WTC11 (cell line): ENCODE measurements around the gene WNK1. TPM values are rescaled to one million over a fixed set of nuclear protein-coding genes. Genes with fewer than 3 reads are reported as not detected.
"Not testable (repeated sequence)": the region's sequence is repeated elsewhere in the genome, so short reads cannot be mapped to it uniquely, and the experiment has no call there.

Experiments used
- ATAC-seq: fragments of 200-7000 bp; cut with Tn5 transposase; 2 replicates; pipeline ENCODE4 v1.10.0; 2021; ENCODE audit warnings: mild to moderate bottlenecking, moderate library complexity
- CTCF ChIA-PET: fragments of 300-600 bp; sonication (Branson Sonifier 250); formaldehyde crosslinking; loops from one replicate; lab custom pipeline; 2021; ENCODE audit warnings: antibody characterized with exemption; lab: Charles Lee
- POLR2A ChIA-PET: fragments of 350-600 bp; sonication (Branson Sonifier 250); formaldehyde crosslinking; loops from one replicate; lab custom pipeline; 2021; ENCODE audit warnings: antibody characterized with exemption; lab: Charles Lee
- DNase-seq: peaks from one replicate; pipeline ENCODE4 v3.0.0; 2021; ENCODE audit warnings: low spot score
- H3K27ac Mint-ChIP-seq: 2 replicates; pipeline ENCODE4 v1.8.0; 2021; ENCODE audit warnings: mixed read lengths
- H3K27me3 Mint-ChIP-seq: 2 replicates; pipeline ENCODE4 v1.8.0; 2021; ENCODE audit warnings: low read depth, mild to moderate bottlenecking, moderate library complexity, mixed read lengths
- H3K36me3 Mint-ChIP-seq: 2 replicates; pipeline ENCODE4 v1.8.0; 2021; ENCODE audit warnings: mixed read lengths
- H3K4me1 Mint-ChIP-seq: 2 replicates; pipeline ENCODE4 v1.8.0; 2022; ENCODE audit warnings: mixed read lengths
- H3K4me3 Mint-ChIP-seq: 2 replicates; pipeline ENCODE4 v1.8.0; 2021; ENCODE audit warnings: mild to moderate bottlenecking, moderate library complexity, mixed read lengths
- H3K9me3 Mint-ChIP-seq: 2 replicates; pipeline ENCODE4 v1.8.0; 2021; ENCODE audit warnings: mixed read lengths
- ETV6 ChIP-seq: sonication (generic); formaldehyde crosslinking; IDR thresholded peaks from 2 replicates; pipeline ENCODE4 v1.8.1; 2022; ENCODE audit warnings: mild to moderate bottlenecking, missing genetic modification reagents
- JAZF1 ChIP-seq: fragments of 250-450 bp; sonication (Bioruptor Pico); IDR thresholded peaks from 2 replicates; pipeline ENCODE4 v1.9.0; 2021; ENCODE audit warnings: moderate library complexity, mild to moderate bottlenecking, inconsistent platforms
- NFE2L1 ChIP-seq: sonication (generic); formaldehyde crosslinking; IDR thresholded peaks from 2 replicates; pipeline ENCODE4 v1.8.1; 2023; ENCODE audit warnings: missing genetic modification reagents
- NR3C1 ChIP-seq: sonication (generic); formaldehyde crosslinking; conservative IDR thresholded peaks from 2 replicates; pipeline ENCODE4 v1.8.1; 2023; ENCODE audit warnings: low read depth, mild to moderate bottlenecking, missing genetic modification reagents
- OVOL2 ChIP-seq: fragments of 250-450 bp; sonication (Bioruptor Pico); IDR thresholded peaks from 2 replicates; pipeline ENCODE4 v1.9.0; 2021; ENCODE audit warnings: mild to moderate bottlenecking, borderline replicate concordance
- PRRX2 ChIP-seq: fragments of 250-450 bp; sonication (Bioruptor Pico); IDR thresholded peaks from 2 replicates; pipeline ENCODE4 v1.8.0; 2021; ENCODE audit warnings: mild to moderate bottlenecking
- ZNF232 ChIP-seq: sonication (generic); formaldehyde crosslinking; IDR thresholded peaks from 2 replicates; pipeline ENCODE4 v1.8.0; 2022; ENCODE audit warnings: mild to moderate bottlenecking, missing genetic modification reagents
- ZNF416 ChIP-seq: fragments of 250-450 bp; sonication (Bioruptor Pico); IDR thresholded peaks from 2 replicates; pipeline ENCODE4 v1.9.0; 2021; ENCODE audit warnings: mild to moderate bottlenecking, inconsistent platforms
- ZNF423 ChIP-seq: fragments of 250-450 bp; sonication (Bioruptor Pico); IDR thresholded peaks from 2 replicates; pipeline ENCODE4 v2.1.2; 2022; ENCODE audit warnings: mild to moderate bottlenecking, moderate library complexity
- total RNA-seq: library from RNA; stranded (reverse); gene quantifications from 3 replicates; pipeline ENCODE4 v1.2.3, GENCODE V29; 2021
- TF ChIP-seq, protein P1 (sequence below): fragments of 200-600 bp; IDR thresholded peaks from 2 replicates; pipeline ENCODE4 v1.8.0; 2022; ENCODE audit warnings: antibody characterized with exemption
- TF ChIP-seq, protein P2 (sequence below): sonication (generic); formaldehyde crosslinking; IDR thresholded peaks from 2 replicates; pipeline ENCODE4 v1.8.1; 2023; ENCODE audit warnings: mild to moderate bottlenecking, missing genetic modification reagents, moderate library complexity
- TF ChIP-seq, protein P3 (sequence below): sonication (generic); formaldehyde crosslinking; IDR thresholded peaks from 2 replicates; pipeline ENCODE4 v1.8.0; 2023; ENCODE audit warnings: missing genetic modification reagents, mild to moderate bottlenecking, borderline replicate concordance
- TF ChIP-seq, protein P4 (sequence below): sonication (generic); formaldehyde crosslinking; IDR thresholded peaks from 2 replicates; pipeline ENCODE4 v1.8.0; 2022; ENCODE audit warnings: mild to moderate bottlenecking, missing genetic modification reagents
- TF ChIP-seq, protein P5 (sequence below): fragments of 250-450 bp; sonication (Bioruptor Pico); IDR thresholded peaks from 2 replicates; pipeline ENCODE4 v1.9.0; 2021; ENCODE audit warnings: moderate library complexity, mild to moderate bottlenecking, inconsistent platforms, borderline replicate concordance
- TF ChIP-seq, protein P6 (sequence below): fragments of 250-450 bp; sonication (Bioruptor Pico); IDR thresholded peaks from 2 replicates; pipeline ENCODE4 v1.9.0; 2021; ENCODE audit warnings: mild to moderate bottlenecking
- TF ChIP-seq, protein P7 (sequence below): sonication (generic); formaldehyde crosslinking; IDR thresholded peaks from 2 replicates; pipeline ENCODE4 v1.8.0; 2023; ENCODE audit warnings: mild to moderate bottlenecking, missing genetic modification reagents

Gene WNK1
- total RNA-seq, 1 experiment from 2014 or later, result 118 TPM

DNA sequence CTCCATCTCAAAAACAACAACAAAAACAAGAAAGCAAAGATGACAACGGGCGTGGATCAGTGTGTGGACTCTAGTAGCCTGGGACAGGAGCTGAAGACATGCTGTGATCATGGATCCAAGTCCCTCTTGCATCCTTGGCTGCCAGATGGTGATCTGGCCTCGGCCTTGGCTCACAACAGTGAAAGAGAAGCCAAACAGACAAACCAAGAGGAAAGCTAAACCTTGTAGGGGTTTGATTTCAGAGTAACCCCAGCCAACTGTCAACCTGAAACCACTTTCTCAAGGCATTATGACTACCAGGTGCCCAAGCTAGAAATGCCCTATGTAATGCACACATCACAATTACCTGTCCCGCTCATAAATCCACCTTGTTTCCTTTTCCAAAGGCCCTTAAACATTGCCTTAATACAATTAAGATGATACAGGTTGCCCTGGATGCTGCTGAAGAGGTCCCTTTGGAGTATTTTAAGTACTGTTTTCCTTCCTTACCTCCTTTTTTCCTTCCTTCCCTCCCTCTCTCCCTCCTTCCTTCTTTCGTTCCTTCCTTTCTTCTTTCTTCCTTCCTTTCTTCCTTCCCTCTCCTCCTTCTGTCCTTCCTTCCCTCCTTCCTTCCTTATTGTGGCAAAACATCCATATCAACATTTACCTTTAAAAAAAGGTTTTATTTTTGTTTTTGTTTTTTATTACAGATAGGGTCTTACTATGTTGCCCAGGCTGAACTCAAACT lies 47.7 kb upstream of the WNK1 start:
- POLR2A ChIA-PET, result no interaction called here
- no peaks in the 10 kb centered on the region for H3K27me3 Mint-ChIP-seq
- no peak for DNase-seq
- H3K27ac Mint-ChIP-seq, result no peak overlapping the region
- no peak overlapping the region for H3K4me3 Mint-ChIP-seq
- CTCF ChIA-PET, result no interaction called here
- H3K4me1 Mint-ChIP-seq, result peaks cover 14% of the 10 kb centered on the region
- TF ChIP-seq, protein P1, sequence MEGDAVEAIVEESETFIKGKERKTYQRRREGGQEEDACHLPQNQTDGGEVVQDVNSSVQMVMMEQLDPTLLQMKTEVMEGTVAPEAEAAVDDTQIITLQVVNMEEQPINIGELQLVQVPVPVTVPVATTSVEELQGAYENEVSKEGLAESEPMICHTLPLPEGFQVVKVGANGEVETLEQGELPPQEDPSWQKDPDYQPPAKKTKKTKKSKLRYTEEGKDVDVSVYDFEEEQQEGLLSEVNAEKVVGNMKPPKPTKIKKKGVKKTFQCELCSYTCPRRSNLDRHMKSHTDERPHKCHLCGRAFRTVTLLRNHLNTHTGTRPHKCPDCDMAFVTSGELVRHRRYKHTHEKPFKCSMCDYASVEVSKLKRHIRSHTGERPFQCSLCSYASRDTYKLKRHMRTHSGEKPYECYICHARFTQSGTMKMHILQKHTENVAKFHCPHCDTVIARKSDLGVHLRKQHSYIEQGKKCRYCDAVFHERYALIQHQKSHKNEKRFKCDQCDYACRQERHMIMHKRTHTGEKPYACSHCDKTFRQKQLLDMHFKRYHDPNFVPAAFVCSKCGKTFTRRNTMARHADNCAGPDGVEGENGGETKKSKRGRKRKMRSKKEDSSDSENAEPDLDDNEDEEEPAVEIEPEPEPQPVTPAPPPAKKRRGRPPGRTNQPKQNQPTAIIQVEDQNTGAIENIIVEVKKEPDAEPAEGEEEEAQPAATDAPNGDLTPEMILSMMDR, result no peak
- TF ChIP-seq ZNF423 (CRISPR knock-in tag), result no peak
- no peak for TF ChIP-seq NR3C1 (CRISPR knock-in tag)
- TF ChIP-seq, protein P2, sequence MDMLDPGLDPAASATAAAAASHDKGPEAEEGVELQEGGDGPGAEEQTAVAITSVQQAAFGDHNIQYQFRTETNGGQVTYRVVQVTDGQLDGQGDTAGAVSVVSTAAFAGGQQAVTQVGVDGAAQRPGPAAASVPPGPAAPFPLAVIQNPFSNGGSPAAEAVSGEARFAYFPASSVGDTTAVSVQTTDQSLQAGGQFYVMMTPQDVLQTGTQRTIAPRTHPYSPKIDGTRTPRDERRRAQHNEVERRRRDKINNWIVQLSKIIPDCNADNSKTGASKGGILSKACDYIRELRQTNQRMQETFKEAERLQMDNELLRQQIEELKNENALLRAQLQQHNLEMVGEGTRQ (CRISPR knock-in tag), result no peak
- TF ChIP-seq PRRX2, result no peak
- TF ChIP-seq, protein P3, sequence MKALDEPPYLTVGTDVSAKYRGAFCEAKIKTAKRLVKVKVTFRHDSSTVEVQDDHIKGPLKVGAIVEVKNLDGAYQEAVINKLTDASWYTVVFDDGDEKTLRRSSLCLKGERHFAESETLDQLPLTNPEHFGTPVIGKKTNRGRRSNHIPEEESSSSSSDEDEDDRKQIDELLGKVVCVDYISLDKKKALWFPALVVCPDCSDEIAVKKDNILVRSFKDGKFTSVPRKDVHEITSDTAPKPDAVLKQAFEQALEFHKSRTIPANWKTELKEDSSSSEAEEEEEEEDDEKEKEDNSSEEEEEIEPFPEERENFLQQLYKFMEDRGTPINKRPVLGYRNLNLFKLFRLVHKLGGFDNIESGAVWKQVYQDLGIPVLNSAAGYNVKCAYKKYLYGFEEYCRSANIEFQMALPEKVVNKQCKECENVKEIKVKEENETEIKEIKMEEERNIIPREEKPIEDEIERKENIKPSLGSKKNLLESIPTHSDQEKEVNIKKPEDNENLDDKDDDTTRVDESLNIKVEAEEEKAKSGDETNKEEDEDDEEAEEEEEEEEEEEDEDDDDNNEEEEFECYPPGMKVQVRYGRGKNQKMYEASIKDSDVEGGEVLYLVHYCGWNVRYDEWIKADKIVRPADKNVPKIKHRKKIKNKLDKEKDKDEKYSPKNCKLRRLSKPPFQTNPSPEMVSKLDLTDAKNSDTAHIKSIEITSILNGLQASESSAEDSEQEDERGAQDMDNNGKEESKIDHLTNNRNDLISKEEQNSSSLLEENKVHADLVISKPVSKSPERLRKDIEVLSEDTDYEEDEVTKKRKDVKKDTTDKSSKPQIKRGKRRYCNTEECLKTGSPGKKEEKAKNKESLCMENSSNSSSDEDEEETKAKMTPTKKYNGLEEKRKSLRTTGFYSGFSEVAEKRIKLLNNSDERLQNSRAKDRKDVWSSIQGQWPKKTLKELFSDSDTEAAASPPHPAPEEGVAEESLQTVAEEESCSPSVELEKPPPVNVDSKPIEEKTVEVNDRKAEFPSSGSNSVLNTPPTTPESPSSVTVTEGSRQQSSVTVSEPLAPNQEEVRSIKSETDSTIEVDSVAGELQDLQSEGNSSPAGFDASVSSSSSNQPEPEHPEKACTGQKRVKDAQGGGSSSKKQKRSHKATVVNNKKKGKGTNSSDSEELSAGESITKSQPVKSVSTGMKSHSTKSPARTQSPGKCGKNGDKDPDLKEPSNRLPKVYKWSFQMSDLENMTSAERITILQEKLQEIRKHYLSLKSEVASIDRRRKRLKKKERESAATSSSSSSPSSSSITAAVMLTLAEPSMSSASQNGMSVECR, result no peak
- TF ChIP-seq, protein P4, sequence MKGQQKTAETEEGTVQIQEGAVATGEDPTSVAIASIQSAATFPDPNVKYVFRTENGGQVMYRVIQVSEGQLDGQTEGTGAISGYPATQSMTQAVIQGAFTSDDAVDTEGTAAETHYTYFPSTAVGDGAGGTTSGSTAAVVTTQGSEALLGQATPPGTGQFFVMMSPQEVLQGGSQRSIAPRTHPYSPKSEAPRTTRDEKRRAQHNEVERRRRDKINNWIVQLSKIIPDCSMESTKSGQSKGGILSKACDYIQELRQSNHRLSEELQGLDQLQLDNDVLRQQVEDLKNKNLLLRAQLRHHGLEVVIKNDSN (CRISPR knock-in tag), result no peak
- TF ChIP-seq, protein P5, sequence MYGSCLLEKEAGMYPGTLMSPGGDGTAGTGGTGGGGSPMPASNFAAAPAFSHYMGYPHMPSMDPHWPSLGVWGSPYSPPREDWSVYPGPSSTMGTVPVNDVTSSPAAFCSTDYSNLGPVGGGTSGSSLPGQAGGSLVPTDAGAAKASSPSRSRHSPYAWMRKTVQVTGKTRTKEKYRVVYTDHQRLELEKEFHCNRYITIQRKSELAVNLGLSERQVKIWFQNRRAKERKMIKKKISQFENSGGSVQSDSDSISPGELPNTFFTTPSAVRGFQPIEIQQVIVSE (CRISPR knock-in tag), result no peak
- H3K36me3 Mint-ChIP-seq, result no peaks in the 10 kb centered on the region
- no peak for ATAC-seq
- H3K9me3 Mint-ChIP-seq, result peaks cover 6% of the 10 kb centered on the region

DNA sequence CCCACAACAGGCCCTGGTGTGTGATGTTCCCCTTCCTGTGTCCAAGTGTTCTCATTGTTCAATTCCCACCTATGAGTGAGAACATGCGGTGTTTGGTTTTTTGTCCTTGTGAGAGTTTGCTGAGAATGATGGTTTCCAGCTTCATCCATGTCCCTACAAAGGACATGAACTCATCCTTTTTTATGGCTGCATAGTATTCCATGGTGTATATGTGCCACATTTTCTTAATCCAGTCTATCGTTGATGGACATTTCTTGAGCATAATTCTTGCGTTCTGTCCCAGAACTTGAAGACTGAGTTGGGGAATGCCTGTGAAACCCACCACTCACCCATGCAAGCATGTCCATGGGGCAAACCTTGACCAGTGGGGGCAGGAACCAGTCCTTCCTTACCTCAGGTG lies 44.3 kb upstream of the WNK1 start:
- H3K4me3 Mint-ChIP-seq, ATAC-seq, H3K9me3 Mint-ChIP-seq, POLR2A ChIA-PET, DNase-seq, CTCF ChIA-PET, H3K27ac Mint-ChIP-seq, H3K27me3 Mint-ChIP-seq, H3K36me3 Mint-ChIP-seq: not testable (repeated sequence)
- peaks cover 10% of the 10 kb centered on the region for H3K4me1 Mint-ChIP-seq

DNA sequence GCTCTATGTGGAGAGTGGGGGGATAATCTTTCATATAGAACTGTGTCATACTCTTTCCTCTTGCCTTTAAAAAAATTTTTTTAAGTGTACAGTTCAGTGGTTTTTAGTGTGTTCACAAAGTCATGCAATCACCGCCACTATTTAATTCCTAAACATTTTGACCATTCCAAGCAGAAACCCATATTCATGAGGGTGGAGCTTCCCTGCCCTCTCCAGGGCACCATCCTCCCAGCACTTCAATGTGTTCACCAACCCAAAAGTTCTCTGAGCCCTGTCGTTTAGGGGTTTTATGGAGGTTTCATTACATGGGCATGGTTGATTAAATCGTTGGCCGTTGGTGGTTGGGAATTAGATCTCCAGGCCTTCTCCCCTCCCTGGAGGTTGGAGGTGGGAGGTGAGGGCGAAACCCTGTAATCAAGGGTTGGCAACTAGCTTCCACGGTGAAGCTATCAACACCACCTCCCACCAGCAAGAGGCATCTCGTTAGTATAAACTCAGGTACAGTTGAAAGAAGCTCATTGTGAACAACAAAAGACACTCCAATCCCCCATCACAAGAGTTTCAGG lies 42.8 kb upstream of the WNK1 start:
- ChIA-PET POLR2A (no interaction called here), CTCF (interaction anchor here (0.6 to 0.7 kb wide), 3 partner anchors 10 to 963 kb away, joined by 4 read pairs; partner anchors contain the start of gene RAD52)
- Mint-ChIP-seq H3K4me1 (peaks cover 15% of the 10 kb centered on the region), H3K27ac (no peak overlapping the region; the same call in 1 of the 2 replicates), H3K27me3 (no peaks in the 10 kb centered on the region), H3K4me3 (no peak overlapping the region), H3K9me3 (peaks cover 6% of the 10 kb centered on the region), H3K36me3 (no peaks in the 10 kb centered on the region)
- ATAC-seq (no peak), DNase-seq (no peak)
- TF ChIP-seq, protein P6, sequence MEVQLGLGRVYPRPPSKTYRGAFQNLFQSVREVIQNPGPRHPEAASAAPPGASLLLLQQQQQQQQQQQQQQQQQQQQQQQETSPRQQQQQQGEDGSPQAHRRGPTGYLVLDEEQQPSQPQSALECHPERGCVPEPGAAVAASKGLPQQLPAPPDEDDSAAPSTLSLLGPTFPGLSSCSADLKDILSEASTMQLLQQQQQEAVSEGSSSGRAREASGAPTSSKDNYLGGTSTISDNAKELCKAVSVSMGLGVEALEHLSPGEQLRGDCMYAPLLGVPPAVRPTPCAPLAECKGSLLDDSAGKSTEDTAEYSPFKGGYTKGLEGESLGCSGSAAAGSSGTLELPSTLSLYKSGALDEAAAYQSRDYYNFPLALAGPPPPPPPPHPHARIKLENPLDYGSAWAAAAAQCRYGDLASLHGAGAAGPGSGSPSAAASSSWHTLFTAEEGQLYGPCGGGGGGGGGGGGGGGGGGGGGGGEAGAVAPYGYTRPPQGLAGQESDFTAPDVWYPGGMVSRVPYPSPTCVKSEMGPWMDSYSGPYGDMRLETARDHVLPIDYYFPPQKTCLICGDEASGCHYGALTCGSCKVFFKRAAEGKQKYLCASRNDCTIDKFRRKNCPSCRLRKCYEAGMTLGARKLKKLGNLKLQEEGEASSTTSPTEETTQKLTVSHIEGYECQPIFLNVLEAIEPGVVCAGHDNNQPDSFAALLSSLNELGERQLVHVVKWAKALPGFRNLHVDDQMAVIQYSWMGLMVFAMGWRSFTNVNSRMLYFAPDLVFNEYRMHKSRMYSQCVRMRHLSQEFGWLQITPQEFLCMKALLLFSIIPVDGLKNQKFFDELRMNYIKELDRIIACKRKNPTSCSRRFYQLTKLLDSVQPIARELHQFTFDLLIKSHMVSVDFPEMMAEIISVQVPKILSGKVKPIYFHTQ (CRISPR knock-in tag), result no peak
- TF ChIP-seq OVOL2 (CRISPR knock-in tag), result no peak
- TF ChIP-seq JAZF1, result no peak
- TF ChIP-seq ZNF232, result no peak
- TF ChIP-seq, protein P7, sequence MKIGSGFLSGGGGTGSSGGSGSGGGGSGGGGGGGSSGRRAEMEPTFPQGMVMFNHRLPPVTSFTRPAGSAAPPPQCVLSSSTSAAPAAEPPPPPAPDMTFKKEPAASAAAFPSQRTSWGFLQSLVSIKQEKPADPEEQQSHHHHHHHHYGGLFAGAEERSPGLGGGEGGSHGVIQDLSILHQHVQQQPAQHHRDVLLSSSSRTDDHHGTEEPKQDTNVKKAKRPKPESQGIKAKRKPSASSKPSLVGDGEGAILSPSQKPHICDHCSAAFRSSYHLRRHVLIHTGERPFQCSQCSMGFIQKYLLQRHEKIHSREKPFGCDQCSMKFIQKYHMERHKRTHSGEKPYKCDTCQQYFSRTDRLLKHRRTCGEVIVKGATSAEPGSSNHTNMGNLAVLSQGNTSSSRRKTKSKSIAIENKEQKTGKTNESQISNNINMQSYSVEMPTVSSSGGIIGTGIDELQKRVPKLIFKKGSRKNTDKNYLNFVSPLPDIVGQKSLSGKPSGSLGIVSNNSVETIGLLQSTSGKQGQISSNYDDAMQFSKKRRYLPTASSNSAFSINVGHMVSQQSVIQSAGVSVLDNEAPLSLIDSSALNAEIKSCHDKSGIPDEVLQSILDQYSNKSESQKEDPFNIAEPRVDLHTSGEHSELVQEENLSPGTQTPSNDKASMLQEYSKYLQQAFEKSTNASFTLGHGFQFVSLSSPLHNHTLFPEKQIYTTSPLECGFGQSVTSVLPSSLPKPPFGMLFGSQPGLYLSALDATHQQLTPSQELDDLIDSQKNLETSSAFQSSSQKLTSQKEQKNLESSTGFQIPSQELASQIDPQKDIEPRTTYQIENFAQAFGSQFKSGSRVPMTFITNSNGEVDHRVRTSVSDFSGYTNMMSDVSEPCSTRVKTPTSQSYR (CRISPR knock-in tag), result no peak
- TF ChIP-seq ETV6 (CRISPR knock-in tag), result no peak
- TF ChIP-seq NFE2L1 (CRISPR knock-in tag), result no peak
- no peak for TF ChIP-seq ZNF416 (CRISPR knock-in tag)
